HCT116 (cell line): ENCODE data around the gene PIAS2.
"Not testable (repeated sequence)": the region's sequence is repeated elsewhere in the genome, so short reads cannot be mapped to it uniquely, and the experiment has no call there.

ENCODE experiments used
- ATF3 ChIP-seq: IDR thresholded peaks from 2 replicates; pipeline ENCODE4 v1.6.1; 2012
- CTCF ChIP-seq, 3 experiments: fragments of 200-600 bp in 1 of 3; sonication (generic) in 1 of 3; IDR thresholded peaks in 2 of 3; conservative IDR thresholded peaks in 1 of 3; 2 replicates each; pipeline ENCODE4 v1.5.1; 2012 to 2017; ENCODE audit warnings: low read depth in 2 of 3, low read length in 2 of 3, antibody characterized with exemption in 1 of 3, borderline replicate concordance in 1 of 3, control low read depth in 1 of 3, mild to moderate bottlenecking in 1 of 3, mixed read lengths in 1 of 3, mixed run types in 1 of 3, moderate library complexity in 1 of 3; ENCODE audit not compliant: insufficient read depth in 1 of 3
- EZH2 ChIP-seq: fragments of 200-600 bp; sonication (generic); IDR thresholded peaks from 2 replicates; pipeline ENCODE4 v1.6.1; 2017; ENCODE audit warnings: antibody characterized with exemption, mixed run types
- EZH2phosphoT487 ChIP-seq: fragments of 200-600 bp; IDR thresholded peaks from 2 replicates; pipeline ENCODE4 v1.6.1; 2018; ENCODE audit warnings: antibody characterized with exemption, borderline replicate concordance
- POLR2A ChIP-seq: IDR thresholded peaks from 2 replicates; pipeline ENCODE4 v1.7.0; 2011; ENCODE audit warnings: borderline replicate concordance; ENCODE audit not compliant: insufficient read depth, insufficient read length; ENCODE audit errors: extremely low read depth
- POLR2AphosphoS5 ChIP-seq: IDR thresholded peaks from 2 replicates; pipeline ENCODE4 v1.6.1; 2011; ENCODE audit warnings: mild to moderate bottlenecking, low read depth, low read length, moderate library complexity
- RAD21 ChIP-seq: IDR thresholded peaks from 2 replicates; pipeline ENCODE4 v1.6.1; 2012; ENCODE audit warnings: low read depth, mild to moderate bottlenecking
- REST ChIP-seq: IDR thresholded peaks from 2 replicates; pipeline ENCODE4 v1.6.1; 2012; ENCODE audit warnings: low read depth
- SIN3A ChIP-seq: IDR thresholded peaks from 2 replicates; pipeline ENCODE4 v1.6.1; 2012; ENCODE audit warnings: low read depth
- SP1 ChIP-seq: IDR thresholded peaks from 2 replicates; pipeline ENCODE4 v1.6.1; 2012; ENCODE audit warnings: low read depth
- TCF7L2 ChIP-seq: IDR thresholded peaks from 2 replicates; pipeline ENCODE4 v1.7.0; 2011; ENCODE audit warnings: borderline replicate concordance, inconsistent platforms; ENCODE audit not compliant: insufficient read depth, insufficient read length; ENCODE audit errors: extremely low read depth
- YY1 ChIP-seq: IDR thresholded peaks from 2 replicates; pipeline ENCODE4 v1.6.1; 2011; ENCODE audit warnings: low read length, low read depth, moderate library complexity, mild to moderate bottlenecking; ENCODE audit not compliant: insufficient replicate concordance; ENCODE audit errors: extremely low read depth
- ZBTB33 ChIP-seq: IDR thresholded peaks from 2 replicates; pipeline ENCODE4 v1.6.1; 2011; ENCODE audit warnings: mild to moderate bottlenecking, low read length, moderate library complexity; ENCODE audit not compliant: insufficient replicate concordance; ENCODE audit errors: extremely low read depth
- ZNF274 ChIP-seq: fragments of 200-500 bp; sonication (Bioruptor generic); IDR thresholded peaks from 2 replicates; pipeline ENCODE4 v1.6.1; 2014; ENCODE audit warnings: mild to moderate bottlenecking, low read depth, low read length, inconsistent platforms

- TF ChIP-seq CTCF (IDR thresholded peaks at IDR 0.05 in 2 of 3, conservative IDR thresholded peaks at IDR 0.05 in 1 of 3; ENCODE audit: borderline replicate concordance in 1 of 3, insufficient read depth in 1 of 3, low read depth in 2 of 3, low read length in 2 of 3); POLR2A; REST; POLR2AphosphoS5; ZNF274; YY1; EZH2phosphoT487; EZH2; TCF7L2; RAD21; SIN3A; SP1; ATF3; ZBTB33: not testable (repeated sequence)
Observed at GRCh38 chr18:46966266-46966665, 49.0 kb upstream of the PIAS2 start.
